Measurements from ENCODE around the gene DSCAM.
"Not testable (repeated sequence)": the region's sequence is repeated elsewhere in the genome, so short reads cannot be mapped to it uniquely, and the experiment has no call there.

DSCAM gene

GRCh38 chr21:40270047-40270446, 576.9 kb downstream of the DSCAM start:
- H3K27ac Mint-ChIP-seq, result no peak overlapping the region
- H3K4me3 Mint-ChIP-seq, result no peak overlapping the region
- intact Hi-C loops (cut with micrococcal nuclease), result no loop called here
- peaks cover 17% of the 10 kb centered on the region for H3K9me3 Mint-ChIP-seq
- no peaks in the 10 kb centered on the region for H3K4me1 Mint-ChIP-seq (ENCODE audit: low read depth)
- H3K27me3 Mint-ChIP-seq, result no peaks in the 10 kb centered on the region
- no peaks in the 10 kb centered on the region for H3K36me3 Mint-ChIP-seq (ENCODE audit: low read depth)

DNA sequence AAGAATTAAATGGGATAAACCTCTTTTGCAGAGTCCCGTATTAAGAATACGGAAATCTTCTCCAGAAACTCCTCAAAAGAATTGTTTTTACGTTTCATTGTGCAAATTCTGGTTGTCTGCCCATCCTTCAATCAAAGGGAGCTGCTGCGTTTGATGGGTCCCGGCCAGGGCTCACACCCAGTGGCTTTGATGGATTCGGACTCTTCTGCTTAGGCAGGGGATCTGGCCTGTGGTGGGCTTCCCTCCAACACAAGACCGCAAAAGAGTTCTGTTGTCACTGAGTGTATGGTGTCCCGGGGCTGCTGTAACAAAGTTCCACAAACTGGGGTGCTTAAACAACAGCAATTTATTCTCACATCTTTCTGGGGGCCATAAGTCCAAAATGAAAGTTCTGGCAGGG, 577.7 kb downstream of the DSCAM start:
- Mint-ChIP-seq H3K9me3 (peaks cover 13% of the 10 kb centered on the region), H3K4me1 (ENCODE audit: low read depth) (no peaks in the 10 kb centered on the region), H3K27me3 (no peaks in the 10 kb centered on the region), H3K36me3 (ENCODE audit: low read depth) (no peaks in the 10 kb centered on the region), H3K4me3 (no peak overlapping the region), H3K27ac (no peak overlapping the region)
- intact Hi-C loops (cut with micrococcal nuclease), result no loop called here

GRCh38 chr21:40258456-40258855, 588.5 kb downstream of the DSCAM start:
- H3K36me3 Mint-ChIP-seq (ENCODE audit: low read depth); H3K27ac Mint-ChIP-seq; H3K4me1 Mint-ChIP-seq (ENCODE audit: low read depth); intact Hi-C loops (cut with micrococcal nuclease); H3K4me3 Mint-ChIP-seq; H3K27me3 Mint-ChIP-seq: not testable (repeated sequence)
- peaks cover 11% of the 10 kb centered on the region for H3K9me3 Mint-ChIP-seq

- no peaks in the 10 kb centered on the region for H3K27me3 Mint-ChIP-seq
- intact Hi-C loops (cut with micrococcal nuclease), result no loop called here
Measured at GRCh38 chr21:40257342-40257741, 589.6 kb downstream of the DSCAM start.

DNA sequence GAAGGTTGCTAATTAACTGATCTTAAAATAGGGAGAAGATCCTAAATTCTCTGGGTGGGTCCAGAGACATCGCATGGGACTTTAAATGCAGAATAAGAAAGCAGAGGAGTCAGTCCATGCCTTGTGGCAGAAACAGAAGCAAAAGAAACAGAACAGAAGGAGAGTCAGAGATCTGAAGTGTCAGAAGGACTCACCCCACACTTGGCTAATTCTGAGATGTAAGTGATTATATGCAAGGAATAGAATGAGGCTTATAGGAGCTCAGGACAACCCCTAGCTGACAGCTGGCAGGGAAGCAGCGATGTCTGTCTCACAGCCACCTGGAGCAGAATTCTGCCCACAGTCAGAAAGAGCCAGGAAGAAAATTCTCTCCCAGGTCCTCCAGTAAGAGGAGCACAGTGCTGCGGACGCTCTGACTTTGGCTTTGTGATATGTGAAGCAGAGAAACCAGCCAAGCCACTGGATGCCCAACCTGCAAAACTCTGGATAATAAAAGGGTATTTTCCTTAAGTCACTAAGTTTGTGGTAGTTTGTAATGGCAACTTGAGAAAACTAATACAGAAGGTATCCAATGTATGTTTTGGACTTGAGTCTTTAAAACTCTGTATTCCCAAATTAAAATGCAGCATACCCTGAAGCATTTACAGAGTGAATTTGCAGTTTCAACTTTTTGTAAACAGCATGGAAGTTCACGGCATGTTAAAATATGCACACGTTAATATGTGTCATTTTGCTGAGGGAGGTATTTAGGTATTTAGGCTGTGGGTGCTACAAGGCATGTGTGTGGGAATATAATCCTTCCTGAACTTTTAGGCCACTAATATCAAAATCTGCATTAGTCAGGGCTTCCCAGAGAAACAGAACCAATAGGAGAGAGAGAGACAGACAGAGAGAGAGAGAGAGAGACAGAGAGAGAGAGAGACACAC, 591.2 kb downstream of the DSCAM start:
- H3K27me3 Mint-ChIP-seq, result no peaks in the 10 kb centered on the region
- no peak overlapping the region for H3K27ac Mint-ChIP-seq
- no peak overlapping the region for H3K4me3 Mint-ChIP-seq
- no peaks in the 10 kb centered on the region for H3K36me3 Mint-ChIP-seq (ENCODE audit: low read depth)
- H3K9me3 Mint-ChIP-seq, result peaks cover 32% of the 10 kb centered on the region
- H3K4me1 Mint-ChIP-seq (ENCODE audit: low read depth), result no peaks in the 10 kb centered on the region
- intact Hi-C loops (cut with micrococcal nuclease), result no loop called here

More at GRCh38 chr21:40257342-40257741, 589.6 kb downstream of the DSCAM start:
- Mint-ChIP-seq H3K36me3 (ENCODE audit: low read depth) (no peaks in the 10 kb centered on the region), H3K4me1 (ENCODE audit: low read depth) (no peaks in the 10 kb centered on the region), H3K9me3 (peaks cover 20% of the 10 kb centered on the region), H3K4me3 (no peak overlapping the region), H3K27ac (no peak overlapping the region)

DNA sequence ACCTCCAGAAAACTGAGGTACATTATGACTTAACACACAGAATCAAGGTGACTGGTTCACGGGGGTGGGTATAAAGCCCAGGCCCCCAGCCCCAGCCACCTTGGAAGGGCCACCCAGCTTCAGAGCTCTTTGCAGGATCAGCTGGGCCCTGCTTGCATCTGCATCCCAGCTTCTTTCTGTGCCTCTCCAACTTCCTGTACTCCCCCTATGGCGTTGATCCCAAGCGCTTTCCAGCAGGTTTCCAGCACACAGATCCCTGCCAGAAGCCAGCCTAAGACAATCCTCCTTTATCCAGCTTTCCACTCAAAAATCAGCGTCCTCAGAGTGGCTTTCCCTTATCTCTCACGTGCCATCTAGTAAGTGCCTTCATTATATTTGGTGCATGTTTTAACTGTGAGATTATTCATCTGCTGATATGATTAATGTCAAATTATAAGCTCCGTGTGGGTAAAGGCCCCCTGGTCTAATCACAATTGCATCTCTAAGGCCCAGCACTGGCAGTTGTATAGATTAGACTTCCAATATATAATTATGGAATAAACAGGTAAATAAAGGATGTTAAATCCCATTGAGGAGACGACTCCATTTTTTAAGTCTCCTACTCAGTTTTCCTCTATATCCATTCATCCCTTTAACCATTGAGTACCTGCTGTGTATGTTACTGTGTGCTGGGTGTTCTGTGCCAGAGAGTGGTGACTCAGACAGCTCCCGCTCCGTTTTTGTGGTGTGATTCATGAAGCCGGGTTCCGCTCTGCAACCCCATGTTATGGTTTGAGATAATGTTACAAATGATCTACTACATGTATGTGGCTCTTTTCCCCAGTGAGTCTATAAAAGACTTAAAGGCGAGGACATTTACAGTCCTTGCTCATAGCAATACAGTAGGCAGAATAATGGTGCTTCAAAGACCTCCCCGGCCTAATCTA, 592.2 kb downstream of the DSCAM start:
- Mint-ChIP-seq H3K4me3 (no peak overlapping the region), H3K27me3 (no peaks in the 10 kb centered on the region), H3K9me3 (peaks cover 42% of the 10 kb centered on the region), H3K4me1 (ENCODE audit: low read depth) (no peaks in the 10 kb centered on the region), H3K36me3 (ENCODE audit: low read depth) (no peaks in the 10 kb centered on the region), H3K27ac (no peak overlapping the region)
- intact Hi-C loops (cut with micrococcal nuclease), result no loop called here

GRCh38 chr21:40253112-40253511, 593.8 kb downstream of the DSCAM start:
- no peak overlapping the region for H3K27ac Mint-ChIP-seq
- no peaks in the 10 kb centered on the region for H3K4me1 Mint-ChIP-seq (ENCODE audit: low read depth)
- H3K4me3 Mint-ChIP-seq, result no peak overlapping the region
- H3K27me3 Mint-ChIP-seq, result no peaks in the 10 kb centered on the region
- peaks cover 49% of the 10 kb centered on the region for H3K9me3 Mint-ChIP-seq
- no peaks in the 10 kb centered on the region for H3K36me3 Mint-ChIP-seq (ENCODE audit: low read depth)
- intact Hi-C loops (cut with micrococcal nuclease), result no loop called here

- Mint-ChIP-seq H3K9me3 (peaks cover 66% of the 10 kb centered on the region), H3K36me3 (ENCODE audit: low read depth) (no peaks in the 10 kb centered on the region), H3K27ac (no peak overlapping the region), H3K4me3 (no peak overlapping the region), H3K27me3 (no peaks in the 10 kb centered on the region), H3K4me1 (ENCODE audit: low read depth) (no peaks in the 10 kb centered on the region)
- intact Hi-C loops (cut with micrococcal nuclease), result no loop called here
Measured at GRCh38 chr21:40250514-40251294, 596.3 kb downstream of the DSCAM start.

GRCh38 chr21:40244981-40245380, 602.0 kb downstream of the DSCAM start:
- no peaks in the 10 kb centered on the region for H3K4me1 Mint-ChIP-seq (ENCODE audit: low read depth)
- no peaks in the 10 kb centered on the region for H3K36me3 Mint-ChIP-seq (ENCODE audit: low read depth)
- H3K4me3 Mint-ChIP-seq, result no peak overlapping the region
- H3K27ac Mint-ChIP-seq, result no peak overlapping the region
- peaks cover 55% of the 10 kb centered on the region for H3K9me3 Mint-ChIP-seq
- intact Hi-C loops (cut with micrococcal nuclease), result no loop called here
- H3K27me3 Mint-ChIP-seq, result no peaks in the 10 kb centered on the region

- intact Hi-C loops (cut with micrococcal nuclease), result no loop called here
- Mint-ChIP-seq H3K27me3 (no peaks in the 10 kb centered on the region), H3K36me3 (ENCODE audit: low read depth) (no peaks in the 10 kb centered on the region), H3K4me3 (no peak overlapping the region), H3K27ac (no peak overlapping the region), H3K4me1 (ENCODE audit: low read depth) (no peaks in the 10 kb centered on the region), H3K9me3 (peaks cover 45% of the 10 kb centered on the region)
Measured at GRCh38 chr21:40243685-40244084, 603.3 kb downstream of the DSCAM start.

GRCh38 chr21:40242586-40243265, 604.2 kb downstream of the DSCAM start:
- peaks cover 36% of the 10 kb centered on the region for H3K9me3 Mint-ChIP-seq
- H3K4me3 Mint-ChIP-seq, result no peak overlapping the region
- no peaks in the 10 kb centered on the region for H3K36me3 Mint-ChIP-seq (ENCODE audit: low read depth)
- no peak overlapping the region for H3K27ac Mint-ChIP-seq
- H3K4me1 Mint-ChIP-seq (ENCODE audit: low read depth), result no peaks in the 10 kb centered on the region
- no peaks in the 10 kb centered on the region for H3K27me3 Mint-ChIP-seq
- intact Hi-C loops (cut with micrococcal nuclease), result no loop called here

- no peaks in the 10 kb centered on the region for H3K36me3 Mint-ChIP-seq (ENCODE audit: low read depth)
- H3K4me1 Mint-ChIP-seq (ENCODE audit: low read depth), result no peaks in the 10 kb centered on the region
- intact Hi-C loops (cut with micrococcal nuclease), result no loop called here
- no peak overlapping the region for H3K4me3 Mint-ChIP-seq
- no peak overlapping the region for H3K27ac Mint-ChIP-seq
- no peaks in the 10 kb centered on the region for H3K27me3 Mint-ChIP-seq
- H3K9me3 Mint-ChIP-seq, result peaks cover 18% of the 10 kb centered on the region
Measured at GRCh38 chr21:40235528-40235927, 611.4 kb downstream of the DSCAM start.

DNA sequence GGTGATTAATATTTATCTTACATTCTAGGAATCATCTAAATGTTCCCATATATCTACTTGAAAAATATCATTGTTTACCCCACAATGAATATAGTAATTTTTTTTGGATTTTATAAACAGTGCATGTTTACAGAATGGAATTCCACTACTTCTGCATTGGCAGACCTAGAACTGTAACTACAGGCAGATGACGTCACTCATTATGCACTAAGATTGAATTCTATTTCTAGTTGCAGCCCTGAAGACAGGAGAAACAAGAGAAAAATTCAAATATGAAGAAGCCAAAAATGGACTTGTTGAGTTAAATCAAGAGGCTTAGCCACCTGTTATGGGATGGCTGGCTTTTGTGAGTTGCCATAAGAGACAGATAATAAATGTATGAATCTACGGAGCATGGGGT, 615.0 kb downstream of the DSCAM start:
- no peaks in the 10 kb centered on the region for H3K36me3 Mint-ChIP-seq (ENCODE audit: low read depth)
- H3K27ac Mint-ChIP-seq, result no peak overlapping the region
- H3K27me3 Mint-ChIP-seq, result no peaks in the 10 kb centered on the region
- H3K4me3 Mint-ChIP-seq, result no peak overlapping the region
- intact Hi-C loops (cut with micrococcal nuclease), result no loop called here
- H3K9me3 Mint-ChIP-seq, result peaks cover 9% of the 10 kb centered on the region
- H3K4me1 Mint-ChIP-seq (ENCODE audit: low read depth), result no peaks in the 10 kb centered on the region

Data from dendritic cell treated with granulocyte-macrophage colony-stimulating factor and Interleukin-4, amounts not matched to agents 40 ng/mL and 50 ng/mL, for 4 days (primary cell).